Trophoblast cell (in vitro differentiated cells and primary cell): ENCODE results near the gene TSEN34.
A peak's percentile ranks its signal among the peaks of the same experiment; 100 is the strongest.

Experiments
- DNase-seq, 2 donors: peaks; one replicate each; pipeline ENCODE4 v3.0.0-alpha.2; 2016
- H2AFZ ChIP-seq: 2 replicates; pipeline ENCODE4 v1.6.1; 2013; ENCODE audit warnings: low read length, moderate library complexity, mild to moderate bottlenecking; ENCODE audit not compliant: insufficient read depth, poor library complexity
- H2AK5ac ChIP-seq: 2 replicates; pipeline ENCODE4 v1.6.1; 2013; ENCODE audit warnings: mild to moderate bottlenecking, low read length
- H2BK120ac ChIP-seq: 2 replicates; pipeline ENCODE4 v1.6.1; 2013; ENCODE audit warnings: low read length, mild to moderate bottlenecking, moderate library complexity; ENCODE audit not compliant: insufficient read depth, poor library complexity
- H2BK12ac ChIP-seq: 2 replicates; pipeline ENCODE4 v1.6.1; 2013; ENCODE audit warnings: mild to moderate bottlenecking, low read length, moderate library complexity
- H2BK5ac ChIP-seq: 2 replicates; pipeline ENCODE4 v1.6.1; 2013; ENCODE audit warnings: low read length, low read depth, moderate library complexity, mild to moderate bottlenecking; ENCODE audit not compliant: poor library complexity
- H3K14ac ChIP-seq: 2 replicates; pipeline ENCODE4 v1.6.1; 2013; ENCODE audit warnings: mild to moderate bottlenecking, low read length
- H3K18ac ChIP-seq: 2 replicates; pipeline ENCODE4 v1.6.1; 2013; ENCODE audit warnings: mild to moderate bottlenecking, low read length
- H3K23ac ChIP-seq: 2 replicates; pipeline ENCODE4 v1.6.1; 2013; ENCODE audit warnings: low read length
- H3K27ac ChIP-seq: 2 replicates; pipeline ENCODE4 v1.5.1; 2013; ENCODE audit warnings: low read depth, mild to moderate bottlenecking, inconsistent platforms, low read length, moderate library complexity
- H3K27me3 ChIP-seq: 2 replicates; pipeline ENCODE4 v1.6.1; 2013; ENCODE audit warnings: inconsistent platforms, mild to moderate bottlenecking, low read length, moderate library complexity; ENCODE audit not compliant: insufficient read depth
- H3K36me3 ChIP-seq, 2 experiments: 1 replicate in 1 of 2; 2 replicates in 1 of 2; pipeline ENCODE4 v1.6.1; 2013; ENCODE audit warnings: low read length in 2 of 2, mild to moderate bottlenecking in 2 of 2, moderate library complexity in 1 of 2; ENCODE audit not compliant: insufficient read depth in 2 of 2, control insufficient read depth in 1 of 2
- H3K4ac ChIP-seq: 2 replicates; pipeline ENCODE4 v1.6.1; 2013; ENCODE audit warnings: low read depth, mild to moderate bottlenecking, low read length, moderate library complexity
- H3K4me1 ChIP-seq, 2 experiments: 1 replicate in 1 of 2; 2 replicates in 1 of 2; pipeline ENCODE4 v1.6.1; 2013; ENCODE audit warnings: low read length in 2 of 2, mild to moderate bottlenecking in 2 of 2, moderate library complexity in 1 of 2; ENCODE audit not compliant: insufficient read depth in 2 of 2, control insufficient read depth in 1 of 2
- H3K4me2 ChIP-seq: 2 replicates; pipeline ENCODE4 v1.6.1; 2013; ENCODE audit warnings: inconsistent platforms, mild to moderate bottlenecking, low read length, moderate library complexity
- H3K4me3 ChIP-seq: 2 replicates; pipeline ENCODE4 v1.5.1; 2013; ENCODE audit warnings: mild to moderate bottlenecking, low read depth, low read length, inconsistent platforms
- H3K79me1 ChIP-seq: one replicate; pipeline ENCODE4 v1.6.1; 2013; ENCODE audit warnings: low read length
- H3K79me2 ChIP-seq: 2 replicates; pipeline ENCODE4 v1.6.1; 2013; ENCODE audit warnings: low read length, mild to moderate bottlenecking; ENCODE audit not compliant: control insufficient read depth, insufficient read depth, poor library complexity
- H3K9ac ChIP-seq: 2 replicates; pipeline ENCODE4 v1.6.1; 2013; ENCODE audit warnings: mild to moderate bottlenecking, low read length
- H3K9me3 ChIP-seq: 2 replicates; pipeline ENCODE4 v1.6.1; 2013; ENCODE audit warnings: low read depth, mild to moderate bottlenecking, control low read depth, inconsistent platforms, low read length; ENCODE audit not compliant: insufficient read depth
- H4K12ac ChIP-seq: 2 replicates; pipeline ENCODE4 v1.6.1; 2013; ENCODE audit warnings: low read depth, mild to moderate bottlenecking, low read length, moderate library complexity
- H4K8ac ChIP-seq: 2 replicates; pipeline ENCODE4 v1.6.1; 2013; ENCODE audit warnings: low read depth, mild to moderate bottlenecking, low read length, moderate library complexity
- H4K91ac ChIP-seq: one replicate; pipeline ENCODE4 v1.6.1; 2013; ENCODE audit warnings: low read depth, mild to moderate bottlenecking, low read length, moderate library complexity
- WGBS: extraction: QIAGEN DNeasy Blood & Tissue Kit; methylation state at CpG from one replicate; pipeline ENCODE4 v1.1.7; 2013; ENCODE audit warnings: missing lambda C conversion rate; ENCODE audit not compliant: insufficient read length, insufficient coverage; ENCODE audit errors: extremely low coverage; 5-methylcytosine and 5-hydroxymethylcytosine counted together

TSEN34 gene

GRCh38 chr19:54196536-54196935 is 5.4 kb downstream of the TSEN34 start:
- Histone ChIP-seq H3K4me3 (no peak overlapping the region), H3K18ac (no peak overlapping the region), H2AFZ (no peak overlapping the region), H2AK5ac (no peak overlapping the region), H3K23ac (no peak overlapping the region), H3K14ac (no peak overlapping the region), H3K4me2 (no peak overlapping the region), H3K79me1 (peaks cover 13% of the 10 kb centered on the region), H3K9ac (no peak overlapping the region), H3K4ac (no peak overlapping the region), H3K4me1 (peaks cover 6 to 10% of the 10 kb centered on the region in 2 experiments), H2BK12ac (no peak overlapping the region), H2BK5ac (no peak overlapping the region), H2BK120ac (no peak overlapping the region), H4K91ac (no peak overlapping the region), H4K8ac (no peak overlapping the region), H4K12ac (no peak overlapping the region), H3K9me3 (no peaks in the 10 kb centered on the region), H3K27me3 (no peaks in the 10 kb centered on the region), H3K36me3 (peaks cover 12 to 17% of the 10 kb centered on the region in 2 experiments), H3K79me2 (peaks cover 17% of the 10 kb centered on the region), H3K27ac (no peak overlapping the region)
- no peak for DNase-seq
- WGBS: no CpG with 5 or more reads among the region's 7 CpGs

- no peaks in the 10 kb centered on the region for H3K27me3 ChIP-seq
- H3K36me3 ChIP-seq: peaks cover 18 to 21% of the 10 kb centered on the region in 2 experiments
- H3K9ac ChIP-seq: no peak overlapping the region
- no CpG with 5 or more reads among the region's 3 CpGs for WGBS
- H3K4me2 ChIP-seq: no peak overlapping the region
- H4K12ac ChIP-seq: no peak overlapping the region
- no peak overlapping the region for H2AK5ac ChIP-seq
- no peak overlapping the region for H2BK12ac ChIP-seq
- no peak overlapping the region for H4K91ac ChIP-seq
- H3K79me1 ChIP-seq: peaks cover 11% of the 10 kb centered on the region
- H3K27ac ChIP-seq: no peak overlapping the region
- H3K18ac ChIP-seq: no peak overlapping the region
- DNase-seq: no peak
- H4K8ac ChIP-seq: no peak overlapping the region
- H3K4ac ChIP-seq: no peak overlapping the region
- H3K4me3 ChIP-seq: no peak overlapping the region
- H3K9me3 ChIP-seq: no peaks in the 10 kb centered on the region
- H2AFZ ChIP-seq: no peak overlapping the region
- peaks cover 16% of the 10 kb centered on the region for H3K79me2 ChIP-seq
- no peak overlapping the region for H3K23ac ChIP-seq
- no peak overlapping the region for H3K14ac ChIP-seq
- no peak overlapping the region for H2BK5ac ChIP-seq
- H3K4me1 ChIP-seq: peaks cover under 1 to 9% of the 10 kb centered on the region in 2 experiments
- no peak overlapping the region for H2BK120ac ChIP-seq
These were observed 6.0 kb downstream of the TSEN34 start for GRCh38 chr19:54197121-54197520.

GRCh38 chr19:54199401-54199800 is 8.3 kb downstream of the TSEN34 start:
- Histone ChIP-seq H3K27ac (no peak overlapping the region), H2BK5ac (no peak overlapping the region), H4K12ac (no peak overlapping the region), H3K9me3 (no peaks in the 10 kb centered on the region), H2BK120ac (no peak overlapping the region), H4K91ac (no peak overlapping the region), H3K14ac (no peak overlapping the region), H2BK12ac (peak overlapping the region; percentile 78), H3K4me3 (no peak overlapping the region), H3K23ac (no peak overlapping the region), H2AFZ (no peak overlapping the region), H3K36me3 (peaks cover 28 to 32% of the 10 kb centered on the region in 2 experiments), H2AK5ac (no peak overlapping the region), H3K4me1 (peaks cover 8 to 14% of the 10 kb centered on the region in 2 experiments), H3K27me3 (no peaks in the 10 kb centered on the region), H3K4ac (no peak overlapping the region), H3K18ac (no peak overlapping the region), H4K8ac (no peak overlapping the region), H3K4me2 (no peak overlapping the region), H3K79me2 (peaks cover 26% of the 10 kb centered on the region), H3K79me1 (peaks cover 11% of the 10 kb centered on the region), H3K9ac (no peak overlapping the region)
- peak in 1 of 2 donors; percentile 22 for DNase-seq
- no CpG with 5 or more reads among the region's 16 CpGs for WGBS

GRCh38 chr19:54201172-54201701 is 10.1 kb downstream of the TSEN34 start:
- H2AFZ ChIP-seq: peak overlapping the region; percentile 12
- WGBS: no CpG with 5 or more reads among the region's 28 CpGs
- H3K4ac ChIP-seq: peak overlapping the region; percentile 93
- H3K4me3 ChIP-seq: peak overlapping the region; percentile 79
- H4K91ac ChIP-seq: peak overlapping the region; percentile 55
- peak overlapping the region; percentile 28 for H2BK5ac ChIP-seq
- peaks cover 11% of the 10 kb centered on the region for H3K79me1 ChIP-seq
- H3K9ac ChIP-seq: peak overlapping the region; percentile 93
- H3K9me3 ChIP-seq: no peaks in the 10 kb centered on the region
- H3K36me3 ChIP-seq: peaks cover 37 to 46% of the 10 kb centered on the region in 2 experiments
- H3K27me3 ChIP-seq: no peaks in the 10 kb centered on the region
- peaks cover 26% of the 10 kb centered on the region for H3K79me2 ChIP-seq
- DNase-seq: no peak
- H2AK5ac ChIP-seq: no peak overlapping the region
- H3K18ac ChIP-seq: peak overlapping the region; percentile 37
- H3K4me2 ChIP-seq: peak overlapping the region; percentile 95
- peak overlapping the region; percentile 63 for H3K14ac ChIP-seq
- H2BK120ac ChIP-seq: peak overlapping the region; percentile 48
- H4K8ac ChIP-seq: peak overlapping the region; percentile 59
- H2BK12ac ChIP-seq: no peak overlapping the region
- H3K23ac ChIP-seq: no peak overlapping the region
- peak overlapping the region; percentile 12 for H4K12ac ChIP-seq
- H3K4me1 ChIP-seq: peaks cover 8 to 14% of the 10 kb centered on the region in 2 experiments
- peak overlapping the region; percentile 73 for H3K27ac ChIP-seq
